IPS DF 6.9 (cell line): ENCODE results near the gene ABHD16A.

ENCODE experiments used
- DNase-seq: peaks from one replicate; pipeline ENCODE4 v3.0.0-alpha.2; 2013; ENCODE audit warnings: low read depth, low spot score
- H3K27ac ChIP-seq: one replicate; pipeline ENCODE4 v1.5.1; 2013; ENCODE audit warnings: low read length, control low read depth
- H3K27me3 ChIP-seq: 2 replicates; pipeline ENCODE4 v1.6.1; 2013; ENCODE audit warnings: mild to moderate bottlenecking, low read length; ENCODE audit not compliant: control insufficient read depth, insufficient read depth
- H3K36me3 ChIP-seq: 2 replicates; pipeline ENCODE4 v1.6.1; 2013; ENCODE audit warnings: low read length; ENCODE audit not compliant: control insufficient read depth, insufficient read depth
- H3K4me1 ChIP-seq: 2 replicates; pipeline ENCODE4 v1.6.1; 2013; ENCODE audit warnings: low read length; ENCODE audit not compliant: control insufficient read depth, insufficient read depth
- H3K4me3 ChIP-seq: 2 replicates; pipeline ENCODE4 v1.5.1; 2013; ENCODE audit warnings: mild to moderate bottlenecking, low read length
- H3K9me3 ChIP-seq: 2 replicates; pipeline ENCODE4 v1.6.1; 2013; ENCODE audit warnings: low read length, inconsistent platforms; ENCODE audit not compliant: control insufficient read depth, insufficient read depth
- WGBS: extraction: QIAGEN DNeasy Blood & Tissue Kit; methylation state at CpG from one replicate; pipeline ENCODE4 v1.1.7; 2013; ENCODE audit warnings: mixed read lengths, missing lambda C conversion rate; ENCODE audit not compliant: insufficient read length, insufficient coverage; 5-methylcytosine and 5-hydroxymethylcytosine counted together

Gene ABHD16A

DNA sequence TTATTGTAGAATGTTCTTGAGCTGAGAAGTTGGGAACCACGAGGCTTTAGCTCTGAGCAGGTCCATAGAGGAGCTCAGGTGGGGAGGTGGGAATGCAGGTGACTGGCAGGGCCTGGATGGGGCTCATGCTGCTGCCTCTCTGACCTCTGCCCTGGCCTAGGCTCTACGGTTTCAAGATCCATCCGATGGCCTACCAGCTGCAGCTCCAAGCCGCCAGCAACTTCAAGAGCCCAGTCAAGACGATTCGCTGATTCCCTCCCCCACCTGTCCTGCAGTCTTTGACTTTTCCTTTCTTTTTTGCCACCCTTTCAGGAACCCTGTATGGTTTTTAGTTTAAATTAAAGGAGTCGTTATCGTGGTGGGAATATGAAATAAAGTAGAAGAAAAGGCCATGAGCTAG lies 33.4 kb downstream of the ABHD16A start, which contains the start of gene LY6G5B:
Gene LY6G5B, plus strand, starts transcription at position 301 of the 400 bp plus-strand sequence. CDS start 975 bp downstream, outside the sequence.
- H3K36me3 ChIP-seq: peaks cover 35% of the 10 kb centered on the region
- WGBS: 100% methylated on average over 2 of the region's 8 CpGs

DNA sequence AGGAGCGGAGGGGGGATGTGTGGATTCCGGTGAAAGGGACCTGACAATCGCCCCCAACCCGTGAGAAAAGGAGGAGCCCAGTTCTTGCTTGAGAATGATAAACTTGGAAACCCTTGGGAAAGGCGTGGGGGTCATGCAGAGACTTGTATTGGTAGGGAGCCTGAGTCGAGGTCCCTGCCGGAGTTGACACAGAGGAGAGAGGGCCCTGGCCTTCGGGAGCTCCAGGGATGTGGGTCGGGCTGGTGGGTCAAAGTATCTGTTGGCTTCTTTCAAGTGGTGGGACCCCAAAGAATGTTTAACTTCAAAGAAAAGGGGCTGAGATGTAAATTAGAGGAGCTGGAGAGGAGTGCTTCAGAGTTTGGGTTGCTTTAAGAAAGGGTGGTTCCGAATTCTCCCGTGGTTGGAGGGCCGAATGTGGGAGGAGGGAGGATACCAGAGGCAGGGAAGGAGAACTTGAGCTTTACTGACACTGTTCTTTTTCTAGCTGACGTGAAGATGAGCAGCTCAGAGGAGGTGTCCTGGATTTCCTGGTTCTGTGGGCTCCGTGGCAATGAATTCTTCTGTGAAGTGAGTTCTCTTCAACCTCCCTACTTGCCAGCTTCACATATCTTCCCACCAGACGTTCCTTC lies 36.7 kb downstream of the ABHD16A start:
- Histone ChIP-seq H3K27me3 (no peaks in the 10 kb centered on the region), H3K27ac (no peak overlapping the region), H3K36me3 (peaks cover 35% of the 10 kb centered on the region), H3K4me1 (peaks cover 2% of the 10 kb centered on the region; the same call in 1 of the 2 replicates), H3K9me3 (no peaks in the 10 kb centered on the region), H3K4me3 (peak overlapping the region; percentile 98)
- WGBS: no CpG with 5 or more reads among the region's 15 CpGs
- no peak for DNase-seq

More for the DNA sequence above, 33.4 kb downstream of the ABHD16A start, which contains the start of gene LY6G5B:
- H3K4me3 ChIP-seq: no peak within 1 kb of the TSS
- DNase-seq: no peak
- H3K4me1 ChIP-seq: peaks cover 2% of the 10 kb centered on the region; the same call in 1 of the 2 replicates
- H3K27ac ChIP-seq: no peak within 1 kb of the TSS
- H3K9me3 ChIP-seq: no peaks in the 10 kb centered on the region
- no peaks in the 10 kb centered on the region for H3K27me3 ChIP-seq

DNA sequence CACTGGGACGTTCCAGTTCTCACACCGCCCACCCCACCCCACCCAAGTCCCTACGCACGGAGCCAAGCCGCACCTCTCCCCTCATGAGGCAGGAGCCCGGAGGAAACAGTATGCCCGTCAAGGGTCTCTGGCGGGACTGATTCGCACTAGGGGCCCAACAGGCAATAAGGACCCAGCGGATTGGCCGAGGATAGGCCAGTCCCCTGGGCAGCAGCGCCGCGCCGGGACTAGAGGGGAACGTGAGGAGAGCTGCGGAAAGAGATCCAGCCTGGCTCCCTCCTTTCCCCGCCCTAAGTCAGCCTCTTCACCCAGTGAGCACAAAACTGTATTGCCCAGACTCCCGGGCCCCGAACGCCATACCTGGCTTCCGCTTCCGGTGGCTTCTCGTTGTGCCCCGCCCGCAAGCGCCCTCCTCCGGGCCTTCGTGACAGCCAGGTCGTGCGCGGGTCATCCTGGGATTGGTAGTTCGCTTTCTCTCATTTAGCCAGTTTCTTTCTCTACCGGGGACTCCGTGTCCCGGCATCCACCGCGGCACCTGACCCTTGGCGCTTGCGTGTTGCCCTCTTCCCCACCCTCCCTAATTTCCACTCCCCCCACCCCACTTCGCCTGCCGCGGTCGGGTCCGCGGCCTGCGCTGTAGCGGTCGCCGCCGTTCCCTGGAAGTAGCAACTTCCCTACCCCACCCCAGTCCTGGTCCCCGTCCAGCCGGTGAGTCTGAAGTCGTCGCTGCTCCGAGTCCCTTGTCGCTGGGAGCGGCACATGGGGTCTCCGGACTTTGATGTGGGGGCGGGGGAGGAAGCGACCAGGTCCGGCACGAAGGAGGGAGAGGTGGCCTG lies 37.4 kb downstream of the ABHD16A start, which contains the start of gene CSNK2B:
Gene CSNK2B, plus strand, starts transcription at position 580 of the 836 bp plus-strand sequence. CDS start 752 bp downstream, outside the sequence.
- peak within 1 kb of the TSS; percentile 98 for H3K4me3 ChIP-seq
- no CpG with 5 or more reads among the region's 63 CpGs for WGBS
- peaks cover 2% of the 10 kb centered on the region; the same call in 1 of the 2 replicates for H3K4me1 ChIP-seq
- peak; percentile 95 for DNase-seq
- no peak within 1 kb of the TSS for H3K27ac ChIP-seq
- no peaks in the 10 kb centered on the region for H3K27me3 ChIP-seq
- H3K36me3 ChIP-seq: peaks cover 30% of the 10 kb centered on the region
- no peaks in the 10 kb centered on the region for H3K9me3 ChIP-seq

DNA sequence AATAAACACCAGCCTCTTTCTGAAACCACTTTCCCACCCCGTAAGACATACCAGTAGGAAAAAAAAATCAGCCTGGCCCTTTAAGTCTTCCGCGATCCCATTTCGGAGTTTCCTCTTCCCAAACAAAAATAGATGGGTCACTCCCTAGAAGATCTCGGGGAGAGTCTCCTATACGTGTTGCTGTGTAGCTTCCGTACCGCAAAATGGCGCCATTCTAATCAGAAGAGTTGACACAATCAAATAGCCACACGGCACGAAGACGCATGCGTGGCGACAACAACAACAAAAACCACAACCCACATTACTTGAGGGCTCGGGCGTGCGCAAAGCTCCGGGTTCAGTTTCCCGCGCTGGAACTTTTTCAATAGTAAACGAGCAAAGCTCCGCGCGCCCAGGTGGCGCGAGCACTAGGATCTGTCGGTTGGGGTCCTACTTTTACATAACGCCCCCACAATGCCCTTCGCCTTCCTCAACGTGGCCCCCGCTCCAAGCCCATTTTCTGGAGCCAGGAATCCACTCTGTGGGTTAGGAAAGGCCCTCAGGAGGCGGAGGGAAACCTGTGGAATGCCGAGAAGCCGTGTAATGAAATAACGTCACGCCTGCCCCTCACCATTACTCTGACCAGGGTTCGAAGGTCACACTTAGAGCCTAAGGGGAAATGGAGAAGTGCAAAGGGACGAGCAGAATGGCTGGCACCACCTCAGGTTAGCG lies 38.2 kb downstream of the ABHD16A start, which contains the start of gene GPANK1:
Gene GPANK1, minus strand, starts transcription at position 208 of the 711 bp plus-strand sequence. CDS start 519 bp downstream, outside the sequence.
- peaks cover 24% of the 10 kb centered on the region for H3K36me3 ChIP-seq
- no CpG with 5 or more reads among the region's 39 CpGs for WGBS
- H3K4me3 ChIP-seq: peak within 1 kb of the TSS; percentile 98
- H3K27ac ChIP-seq: no peak within 1 kb of the TSS
- no peaks in the 10 kb centered on the region for H3K9me3 ChIP-seq
- peaks cover 2% of the 10 kb centered on the region; the same call in 1 of the 2 replicates for H3K4me1 ChIP-seq
- no peak for DNase-seq
- no peaks in the 10 kb centered on the region for H3K27me3 ChIP-seq

DNA sequence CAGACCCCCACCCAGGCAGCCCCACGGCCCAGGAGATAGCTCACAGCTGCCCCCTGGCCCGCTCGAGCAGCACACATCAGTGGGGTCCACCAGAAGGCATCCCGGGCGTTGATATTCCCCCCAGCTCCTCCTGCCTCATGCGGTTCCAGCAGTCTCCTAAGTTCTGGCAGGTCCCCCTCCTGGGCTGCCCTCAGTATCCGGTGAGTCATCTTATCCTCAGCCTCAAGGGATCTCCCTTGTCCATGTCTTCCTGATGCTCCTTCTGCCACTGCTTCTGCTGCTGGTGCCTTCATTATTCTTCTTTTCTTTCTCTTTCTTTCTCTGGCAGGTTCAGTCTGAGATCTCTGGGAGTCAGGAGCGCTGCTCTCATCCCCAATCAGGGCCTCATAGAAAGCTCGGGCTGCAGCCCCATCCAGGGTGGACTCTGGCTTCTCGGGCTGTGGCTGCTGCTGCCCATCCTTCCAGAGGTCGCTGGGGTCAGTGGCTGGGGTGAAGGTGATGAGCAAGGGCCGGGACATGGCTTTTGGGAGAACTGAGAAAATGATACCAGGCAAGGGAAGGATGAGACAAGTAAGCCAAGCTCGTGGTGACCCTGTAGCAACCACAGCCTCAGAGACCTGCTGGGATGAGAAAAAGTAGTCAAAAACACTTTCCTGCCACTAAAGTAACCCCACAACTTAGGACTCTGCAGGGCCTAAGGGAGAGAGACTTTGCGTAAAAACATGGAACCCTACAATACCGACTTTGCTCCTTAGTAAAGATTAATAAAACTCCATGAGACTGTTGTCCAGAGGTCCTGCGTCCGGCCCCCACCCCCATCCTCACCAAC lies 38.9 kb downstream of the ABHD16A start:
- WGBS: no CpG with 5 or more reads among the region's 17 CpGs

DNA sequence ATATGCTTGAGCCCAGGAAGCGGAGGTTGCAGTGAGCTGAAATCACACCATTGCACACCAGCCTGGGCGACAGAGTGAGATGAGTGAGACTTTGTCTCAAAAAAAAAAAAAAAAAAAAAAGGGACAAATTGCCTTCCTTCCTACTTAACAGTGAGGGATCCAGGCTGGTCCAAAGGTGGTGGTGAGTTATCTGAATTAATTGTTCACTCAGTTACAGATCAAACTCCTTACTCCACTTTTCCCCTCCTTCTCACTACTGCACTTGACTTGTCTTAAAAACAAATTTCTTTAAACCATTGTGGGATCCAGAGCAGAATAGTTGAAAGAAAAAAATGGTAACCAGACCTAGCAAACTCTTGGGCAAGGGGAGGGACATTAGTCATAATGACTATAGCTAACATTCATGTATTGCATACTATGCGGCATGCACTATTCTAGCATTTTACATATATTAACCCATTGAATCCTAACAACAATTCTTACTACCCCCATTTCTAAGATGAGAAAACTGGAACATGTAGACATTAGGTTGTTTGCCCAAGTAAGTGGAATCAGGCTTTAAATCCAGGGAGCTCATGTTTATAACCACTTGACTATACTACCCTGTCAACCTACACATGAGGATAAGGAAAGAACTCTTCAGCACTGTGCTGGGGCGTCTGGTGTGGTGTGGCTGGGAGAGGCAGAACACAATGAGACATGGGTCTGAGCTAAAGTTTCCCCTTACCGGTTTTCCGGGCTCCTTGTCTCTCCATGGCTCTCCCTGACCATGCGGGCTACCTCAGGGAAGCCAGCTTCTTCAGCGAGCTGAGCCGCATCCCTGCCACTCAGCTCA lies 39.8 kb downstream of the ABHD16A start:
- peaks cover 11% of the 10 kb centered on the region; the same call in 1 of the 2 replicates for H3K36me3 ChIP-seq
- no peaks in the 10 kb centered on the region for H3K9me3 ChIP-seq
- no peak for DNase-seq
- H3K27ac ChIP-seq: no peak overlapping the region
- no peaks in the 10 kb centered on the region for H3K27me3 ChIP-seq
- no peak overlapping the region; the same call in 1 of the 2 replicates for H3K4me3 ChIP-seq
- WGBS: no CpG with 5 or more reads among the region's 9 CpGs
- peaks cover 4% of the 10 kb centered on the region; the same call in 1 of the 2 replicates for H3K4me1 ChIP-seq

More for the DNA sequence above, 38.9 kb downstream of the ABHD16A start:
- H3K4me3 ChIP-seq: peak overlapping the region; percentile 98; the same call in 1 of the 2 replicates
- no peak for DNase-seq
- H3K9me3 ChIP-seq: no peaks in the 10 kb centered on the region
- H3K36me3 ChIP-seq: peaks cover 18% of the 10 kb centered on the region
- H3K4me1 ChIP-seq: peaks cover 4% of the 10 kb centered on the region; the same call in 1 of the 2 replicates
- H3K27me3 ChIP-seq: no peaks in the 10 kb centered on the region
- H3K27ac ChIP-seq: no peak overlapping the region

DNA sequence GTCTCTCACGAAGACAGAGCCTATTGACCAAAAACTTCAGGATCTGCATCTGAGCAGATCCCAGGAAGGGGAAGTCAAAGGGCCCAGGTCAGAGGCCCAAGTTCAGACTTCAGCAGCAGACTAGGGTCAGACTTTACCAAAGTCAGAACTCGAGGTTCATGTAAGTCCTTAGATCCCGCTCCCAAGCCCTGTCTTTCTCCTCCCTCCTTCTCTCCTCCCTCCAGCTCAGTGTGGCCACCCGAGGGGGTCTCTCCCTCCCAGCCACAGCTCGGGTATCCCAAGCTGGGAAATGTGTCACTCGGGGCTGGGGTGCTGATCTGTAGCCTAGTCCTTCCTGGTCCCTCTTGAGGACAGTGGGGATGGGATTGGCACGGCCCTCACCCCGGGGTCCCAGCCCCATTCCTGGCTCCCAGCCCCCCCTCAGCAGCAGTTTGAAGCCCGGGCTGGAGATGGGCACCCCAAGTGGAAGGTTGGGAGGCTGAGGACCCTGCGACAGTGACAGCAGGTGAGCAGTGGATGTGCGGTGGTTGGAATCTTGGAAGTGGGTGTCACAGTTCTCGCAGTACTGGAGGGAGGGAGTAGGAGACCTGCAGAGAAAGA lies 40.9 kb downstream of the ABHD16A start:
- no peak for DNase-seq
- H3K9me3 ChIP-seq: no peaks in the 10 kb centered on the region
- no CpG with 5 or more reads among the region's 12 CpGs for WGBS
- H3K4me3 ChIP-seq: no peak overlapping the region
- no peaks in the 10 kb centered on the region for H3K27me3 ChIP-seq
- 0 out of 2 replicates have a peak, but pooled peaks cover 7% of the 10 kb centered on the region for H3K36me3 ChIP-seq
- no peak overlapping the region for H3K27ac ChIP-seq
- peaks cover 4% of the 10 kb centered on the region; the same call in 1 of the 2 replicates for H3K4me1 ChIP-seq

DNA sequence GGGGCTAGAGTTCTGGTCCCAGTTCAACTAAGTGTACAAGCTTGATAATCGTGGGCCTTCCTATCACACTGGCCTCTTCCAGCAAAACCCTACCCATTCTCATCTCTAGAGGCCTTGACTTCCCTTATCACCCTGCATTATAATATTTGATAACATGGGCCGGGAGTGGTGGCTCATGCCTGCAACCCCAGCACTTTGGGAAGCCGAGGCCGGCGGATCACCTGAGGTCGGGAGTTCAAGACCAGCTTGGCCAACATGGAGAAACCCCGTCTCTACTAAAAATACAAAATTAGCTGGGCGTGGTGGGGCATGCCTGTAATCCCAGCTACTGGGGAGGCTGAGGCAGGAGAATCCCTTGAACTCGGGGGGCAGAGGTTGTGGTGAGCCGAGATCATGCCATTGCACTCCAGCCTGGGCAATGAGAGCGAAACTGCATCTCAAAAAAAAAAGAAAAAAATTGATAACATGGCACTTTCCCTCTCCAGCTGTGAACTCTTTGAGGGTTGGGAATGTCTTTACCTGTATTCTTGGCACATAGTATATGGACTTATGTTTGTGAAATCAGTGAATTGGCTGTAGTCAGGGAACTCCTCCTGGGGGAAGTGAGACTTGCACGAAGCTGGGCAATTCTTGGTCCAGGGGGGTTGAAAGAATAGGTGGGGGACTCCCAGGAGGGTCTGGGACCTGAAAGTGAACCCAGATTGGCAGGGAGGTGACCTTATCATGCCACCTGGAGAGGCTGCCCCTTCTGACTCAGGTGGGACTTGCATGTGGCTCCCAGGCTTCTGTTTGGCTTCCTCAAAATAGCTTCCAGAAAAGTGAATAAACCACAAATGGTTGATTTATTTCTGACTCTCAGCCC lies 41.6 kb downstream of the ABHD16A start:
- Histone ChIP-seq H3K4me3 (no peak overlapping the region), H3K27ac (no peak overlapping the region), H3K9me3 (no peaks in the 10 kb centered on the region), H3K27me3 (no peaks in the 10 kb centered on the region), H3K36me3 (0 out of 2 replicates have a peak, but pooled peaks cover 7% of the 10 kb centered on the region), H3K4me1 (0 out of 2 replicates have a peak, but pooled peaks cover 2% of the 10 kb centered on the region)
- no peak for DNase-seq
- no CpG with 5 or more reads among the region's 12 CpGs for WGBS
